GM21390 (cell line): ENCODE data around the gene PLCB4.

Experiments
- ATAC-seq: cut with Tn5 transposase; IDR thresholded peaks from one replicate; pipeline ENCODE4 v1.9.1; 2021; ENCODE audit not compliant: unreplicated experiment

PLCB4 gene

DNA sequence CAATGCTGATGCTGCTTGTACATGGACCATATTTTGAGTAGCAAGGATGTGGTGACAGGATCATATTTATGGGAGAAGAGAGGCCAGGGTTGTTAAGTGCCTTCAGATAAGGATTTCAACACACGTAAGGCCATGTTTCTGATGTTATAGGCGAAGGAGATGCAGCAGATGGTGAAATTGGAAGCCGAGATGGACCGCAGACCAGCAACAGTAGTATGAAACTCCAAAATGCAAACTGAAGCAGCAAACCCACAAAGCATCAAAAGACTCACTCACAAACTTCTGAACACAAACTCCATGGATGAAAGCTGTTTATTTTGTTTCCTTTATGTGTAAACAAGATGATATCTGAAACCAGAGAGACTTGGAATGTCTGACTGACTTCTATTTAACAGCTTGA lies 409.9 kb downstream of the PLCB4 start:
- ATAC-seq: no peak

DNA sequence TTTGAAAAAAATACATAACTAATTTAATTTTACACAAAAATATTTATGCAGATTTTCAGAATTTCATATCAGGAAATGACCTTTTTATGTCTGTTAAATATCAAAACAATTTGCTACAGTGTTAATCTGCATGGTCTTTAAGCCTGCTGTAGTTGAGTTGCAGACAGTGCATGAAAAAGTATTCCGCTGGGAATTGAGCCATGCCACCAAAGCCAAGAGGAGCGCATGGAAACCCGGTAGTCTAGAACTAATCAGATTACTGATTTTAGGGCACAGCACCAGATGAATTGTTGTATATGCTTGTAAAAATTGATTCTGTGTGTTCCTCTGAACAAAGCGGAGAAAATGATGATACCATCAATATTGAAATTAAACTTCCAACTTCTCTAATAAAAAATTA lies 411.2 kb downstream of the PLCB4 start:
- no peak for ATAC-seq

DNA sequence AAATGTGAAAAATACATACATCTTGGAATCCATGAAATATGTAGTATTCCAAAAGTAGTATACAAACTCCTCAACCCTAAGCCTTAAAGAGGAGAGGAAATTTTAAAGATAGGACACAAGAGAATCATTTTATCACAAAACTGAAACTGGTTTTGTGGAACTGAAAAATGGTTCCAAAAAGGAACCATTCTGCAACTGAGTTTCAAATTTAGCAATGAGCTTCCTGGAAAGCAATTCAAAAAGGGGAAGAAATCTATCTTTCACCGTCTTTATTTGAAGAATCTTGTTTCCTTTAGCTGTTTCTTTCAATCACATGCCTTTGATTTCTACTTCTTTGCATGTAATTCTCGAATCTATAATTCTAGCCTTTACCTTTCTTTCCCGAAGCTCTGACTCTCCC lies 413.3 kb downstream of the PLCB4 start:
- no peak for ATAC-seq

DNA sequence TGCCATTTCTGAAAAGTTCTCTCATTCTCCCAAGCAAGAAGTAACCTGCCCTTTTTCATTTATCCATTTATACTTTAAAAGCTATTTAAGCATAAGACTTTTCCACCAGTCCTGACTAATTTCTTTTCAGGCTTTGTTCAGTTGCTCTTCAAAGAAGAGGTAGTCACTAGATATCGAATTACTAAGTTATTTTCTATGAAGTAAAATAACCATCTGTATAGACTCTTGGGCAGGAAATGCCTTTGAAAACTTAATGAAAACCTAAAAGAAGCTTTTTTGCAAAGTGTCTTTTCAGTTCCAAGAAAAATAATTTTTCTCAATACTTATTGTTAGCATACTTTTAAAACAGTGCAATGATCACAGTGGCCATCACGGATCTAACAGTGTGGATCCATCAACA lies 414.2 kb downstream of the PLCB4 start:
- ATAC-seq: no peak

DNA sequence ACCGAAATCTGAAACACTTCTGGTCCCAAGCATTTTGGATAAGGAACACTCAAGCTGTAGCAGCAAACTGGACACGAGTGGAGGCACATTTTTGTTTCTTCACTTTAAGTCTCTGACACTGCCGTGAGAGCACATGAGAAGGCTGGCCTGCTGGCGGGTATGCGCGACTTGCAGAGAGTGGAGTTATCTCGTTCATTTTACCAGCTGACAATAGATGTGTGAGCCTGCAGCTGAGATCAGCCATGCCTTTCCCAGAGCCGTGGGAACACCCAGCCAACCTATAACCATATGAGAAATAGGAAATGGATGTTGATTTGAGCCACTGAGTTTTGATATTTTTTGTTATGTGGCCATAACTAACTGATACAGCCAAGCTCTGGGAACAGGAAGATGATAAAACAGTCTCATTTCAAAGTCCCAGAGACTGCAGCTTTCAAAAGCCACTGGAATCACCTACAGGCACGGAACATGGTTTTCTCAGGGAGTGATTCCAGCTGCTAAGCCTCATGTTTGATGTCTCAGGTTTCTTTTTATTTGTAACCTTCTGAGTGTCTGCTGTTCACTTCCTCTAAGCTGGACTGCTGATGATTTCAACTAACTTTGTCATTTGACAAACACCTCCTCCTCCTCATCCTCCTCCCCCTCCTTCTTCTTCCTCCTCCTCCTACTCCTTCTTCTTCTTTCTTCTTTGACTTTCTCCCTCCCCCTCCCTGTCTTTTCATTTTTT lies 416.9 kb downstream of the PLCB4 start:
- no peak for ATAC-seq

DNA sequence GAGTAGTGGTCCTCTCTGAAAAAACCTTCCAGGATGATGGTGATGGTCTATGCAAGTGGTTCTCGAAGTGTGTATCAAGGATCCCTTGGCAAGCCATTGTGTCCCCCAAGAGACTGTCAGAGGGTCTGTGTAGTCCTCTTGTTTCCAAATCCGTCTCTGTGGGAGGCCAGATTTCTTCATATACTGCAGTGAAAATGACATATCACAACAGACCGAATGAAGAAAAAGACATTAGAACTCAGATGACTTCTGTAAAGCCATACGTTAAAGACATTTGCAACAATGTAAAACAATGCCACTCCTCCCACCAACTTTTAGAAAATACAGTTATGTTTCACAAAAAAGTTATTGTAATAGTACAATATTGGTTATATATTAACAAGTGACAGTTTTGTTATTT lies 418.3 kb downstream of the PLCB4 start:
- ATAC-seq: no peak

DNA sequence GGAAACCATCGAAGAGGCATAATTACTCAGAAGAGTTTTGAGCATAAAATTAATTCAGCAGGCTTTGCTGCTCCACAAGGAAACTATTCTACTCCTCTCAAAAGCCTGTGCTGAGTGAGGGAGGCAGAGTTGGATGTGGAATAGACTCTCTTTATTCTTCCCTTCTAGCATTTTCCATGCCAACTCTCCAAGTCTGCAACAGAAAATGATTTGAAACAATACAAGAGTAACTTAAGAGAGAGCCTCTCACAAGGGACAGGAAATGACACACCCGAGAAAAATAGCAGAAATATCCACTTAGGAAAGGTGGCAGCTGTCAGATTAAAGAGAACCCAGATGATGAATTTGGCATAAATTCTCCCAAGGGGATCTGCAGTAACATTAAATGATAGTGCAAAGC lies 419.2 kb downstream of the PLCB4 start:
- ATAC-seq: no peak

DNA sequence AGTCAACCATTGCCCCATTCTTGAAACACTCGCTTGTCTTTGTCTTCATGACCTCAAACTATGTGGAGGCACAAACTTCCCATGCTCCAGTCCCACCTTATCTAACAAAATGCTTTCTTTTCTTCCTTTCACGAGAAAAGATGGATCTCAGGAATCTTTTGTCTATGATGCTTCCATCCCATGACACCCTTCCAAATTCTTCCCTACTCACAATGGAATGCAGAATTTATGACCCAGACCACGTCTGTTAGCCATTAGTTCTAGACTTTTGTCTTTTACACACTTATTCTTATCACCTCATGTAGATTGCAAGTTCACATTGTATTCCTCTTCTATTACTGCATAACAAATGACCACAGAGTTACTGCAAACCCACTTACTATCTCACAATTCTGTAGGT lies 421.3 kb downstream of the PLCB4 start:
- ATAC-seq: no peak

DNA sequence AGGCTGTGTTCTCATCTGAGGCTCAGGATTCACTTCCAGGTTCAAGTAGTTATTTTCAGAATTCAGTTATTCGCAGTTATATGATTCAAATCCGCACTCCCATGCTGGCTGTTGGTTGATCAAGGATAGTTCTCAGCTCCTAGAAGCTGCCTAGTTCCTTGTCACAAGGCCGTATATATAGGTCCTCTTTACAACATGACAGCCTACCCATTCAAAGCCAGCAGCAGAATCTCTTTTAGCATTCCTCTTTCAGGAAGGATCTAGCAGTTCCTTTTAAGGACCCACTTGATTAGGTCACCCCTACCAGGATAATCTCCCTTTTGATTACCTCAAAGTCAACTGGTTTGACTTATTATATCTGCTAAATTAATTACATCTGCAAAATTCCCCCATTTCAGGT lies 421.7 kb downstream of the PLCB4 start:
- no peak for ATAC-seq

DNA sequence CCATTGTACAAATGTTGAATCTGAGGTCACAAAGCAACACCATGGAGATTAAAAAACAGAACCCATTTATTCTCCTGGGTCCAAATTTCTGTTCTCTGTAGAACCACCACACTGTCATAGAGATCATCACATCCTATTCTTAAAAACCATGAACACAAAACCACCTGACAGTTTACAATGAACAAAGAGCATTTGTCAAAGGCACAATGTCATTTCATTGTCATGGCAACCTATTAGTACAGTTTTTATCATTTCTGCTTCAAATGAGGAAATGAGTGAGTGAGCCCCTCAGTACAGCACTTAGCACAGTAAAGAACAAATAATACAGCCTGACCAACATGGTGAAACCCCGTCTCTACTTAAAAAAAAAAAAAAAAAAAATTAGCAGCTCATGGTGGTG lies 422.4 kb downstream of the PLCB4 start:
- ATAC-seq: no peak

DNA sequence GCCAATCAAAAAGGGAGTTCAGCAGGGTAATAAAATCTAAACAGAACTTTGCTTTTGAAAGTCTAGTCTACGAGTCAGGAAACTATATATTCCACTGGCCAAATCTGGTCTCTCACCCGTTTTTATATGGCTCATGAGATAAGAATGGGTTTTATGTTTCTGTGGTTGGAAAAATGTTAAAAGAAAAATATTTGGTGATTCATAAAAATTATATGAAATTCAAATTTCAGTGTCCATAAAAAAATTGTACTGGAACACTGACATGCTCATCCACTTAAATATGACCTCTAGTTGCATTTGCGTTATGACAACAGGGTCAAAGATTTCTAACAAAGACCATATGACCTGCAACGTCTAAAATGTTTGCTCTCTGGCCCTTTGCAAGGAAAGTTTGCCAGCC lies 423.2 kb downstream of the PLCB4 start:
- ATAC-seq: no peak

DNA sequence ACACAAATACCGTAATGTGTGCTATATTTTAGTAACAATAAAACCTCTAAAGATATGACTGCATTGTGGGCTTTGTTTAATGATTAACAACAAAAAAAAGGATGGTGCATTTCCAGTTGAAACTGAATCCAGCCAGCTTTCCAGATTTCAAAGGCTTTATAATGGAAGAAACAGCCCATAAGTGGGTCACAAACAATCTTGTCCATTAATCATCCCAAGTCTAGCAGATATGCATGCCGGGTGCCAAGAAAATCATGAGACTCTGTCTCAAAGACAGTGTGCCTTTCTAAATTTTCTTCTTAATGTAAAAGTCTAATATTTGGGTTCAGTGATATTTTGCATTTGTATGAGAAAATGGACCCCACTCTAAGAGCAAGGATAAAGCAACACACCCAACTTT lies 424.9 kb downstream of the PLCB4 start:
- no peak for ATAC-seq

DNA sequence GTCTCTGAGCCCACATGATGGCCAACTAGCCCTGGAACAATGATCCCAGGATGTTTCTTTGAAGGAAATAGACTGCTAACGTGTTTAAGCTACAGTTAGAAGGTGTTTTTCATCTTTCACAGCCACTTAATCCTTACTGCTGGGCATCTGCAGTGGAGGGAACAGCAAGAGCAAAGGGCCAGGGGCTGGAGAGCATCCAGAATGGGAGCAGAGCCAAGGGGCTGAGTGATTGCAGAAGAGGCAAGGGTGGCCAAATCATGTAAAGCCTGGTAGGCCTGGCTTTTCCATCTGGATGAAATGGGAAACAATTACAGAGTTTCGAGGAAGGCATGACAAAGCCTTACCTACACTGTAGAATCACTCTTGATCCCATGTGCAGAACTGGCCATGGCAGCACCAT lies 426.8 kb downstream of the PLCB4 start:
- no peak for ATAC-seq

DNA sequence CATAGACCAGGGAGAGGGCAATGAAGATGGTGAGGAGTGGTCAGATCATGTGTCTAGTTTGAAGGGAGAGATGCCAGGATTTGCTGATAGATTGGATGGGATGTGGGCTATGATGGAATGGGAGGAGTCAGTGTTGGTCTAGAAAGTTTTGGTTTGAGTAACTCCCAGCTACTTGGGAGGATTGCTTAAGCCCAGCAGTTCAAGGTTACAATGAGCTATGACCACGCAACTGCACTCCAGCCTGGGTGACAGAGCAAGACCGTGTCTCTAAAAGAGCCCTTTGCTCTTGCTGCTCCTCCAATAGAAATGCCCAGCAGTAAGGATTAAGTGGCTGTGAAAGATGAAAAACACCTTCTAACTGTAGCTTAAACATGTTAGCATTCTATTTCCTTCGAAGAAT lies 427.3 kb downstream of the PLCB4 start:
- ATAC-seq: no peak

DNA sequence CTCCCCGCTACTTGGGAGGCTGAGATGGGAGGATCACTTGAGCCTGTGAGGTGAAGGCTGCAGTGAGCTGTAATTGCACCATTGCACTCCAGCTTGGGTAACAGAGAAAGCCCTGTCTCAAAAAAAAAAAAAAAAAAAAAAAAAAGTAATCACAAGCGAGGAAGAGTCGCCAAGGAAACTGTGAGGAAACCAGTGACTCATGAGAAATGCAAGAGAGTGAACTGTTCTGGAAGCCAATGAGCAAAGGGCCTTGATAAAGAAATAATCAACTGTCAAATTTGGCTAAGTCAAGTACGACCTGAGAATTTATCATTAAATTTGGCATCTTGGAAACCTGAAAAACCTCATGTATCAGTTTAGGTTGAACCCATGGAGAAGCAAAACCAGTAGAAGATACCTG lies 429.4 kb downstream of the PLCB4 start:
- no peak for ATAC-seq

DNA sequence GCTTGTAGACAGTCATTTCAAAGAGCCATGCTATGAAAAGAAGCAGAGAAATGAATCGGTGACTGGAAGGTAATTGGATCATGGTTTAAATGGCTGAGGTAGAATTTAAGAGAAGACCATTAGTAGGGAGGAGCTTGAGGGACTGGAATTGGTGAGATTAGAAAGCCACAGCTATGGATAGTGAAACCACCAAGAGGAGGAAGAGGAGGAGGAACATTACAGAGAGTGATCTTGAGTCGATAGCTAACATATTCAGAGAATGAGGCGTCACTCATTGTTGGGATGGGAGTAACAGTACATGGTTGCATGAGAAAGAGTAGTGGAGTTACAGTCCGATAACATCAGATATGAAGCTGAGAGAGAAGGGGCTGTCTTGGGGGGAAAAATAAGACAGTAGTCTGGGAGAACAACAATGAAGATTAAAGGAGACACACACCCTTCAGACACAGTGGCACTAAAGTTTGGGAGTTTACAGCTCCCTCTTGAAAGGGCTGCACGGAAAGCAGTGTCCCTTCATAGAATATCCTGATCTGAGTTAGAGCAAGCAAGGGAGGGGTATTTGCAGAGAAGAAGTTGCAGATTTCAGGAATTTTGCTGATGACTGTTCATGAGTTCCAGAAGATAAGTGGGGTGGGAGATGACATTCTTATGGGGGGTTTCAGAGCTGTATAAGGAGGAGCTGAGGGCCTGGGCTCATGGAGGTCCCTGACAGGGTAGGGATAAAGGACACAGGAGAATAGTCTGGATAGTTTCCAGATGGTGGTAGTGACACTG lies 430.4 kb downstream of the PLCB4 start:
- no peak for ATAC-seq

DNA sequence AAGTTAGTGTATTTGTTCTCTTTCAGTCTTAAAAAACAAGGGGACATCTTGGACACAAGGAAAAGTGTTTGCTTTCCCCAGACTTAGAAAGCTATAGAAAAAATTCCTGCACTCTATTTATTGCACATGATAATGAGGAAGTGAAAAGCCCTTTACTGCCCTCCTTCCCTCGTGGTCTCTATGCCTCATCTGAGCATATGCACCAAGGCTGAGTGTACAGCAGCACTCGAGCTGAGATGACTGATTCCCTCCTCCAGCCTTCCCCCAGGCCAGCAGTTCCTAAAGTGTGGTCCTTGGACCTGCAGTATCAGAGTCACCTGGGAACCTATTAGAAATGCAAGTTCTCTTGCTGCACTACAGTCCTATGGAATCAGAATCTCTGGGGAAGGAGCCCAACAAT lies 431.2 kb downstream of the PLCB4 start:
- peak; percentile 84 for ATAC-seq

DNA sequence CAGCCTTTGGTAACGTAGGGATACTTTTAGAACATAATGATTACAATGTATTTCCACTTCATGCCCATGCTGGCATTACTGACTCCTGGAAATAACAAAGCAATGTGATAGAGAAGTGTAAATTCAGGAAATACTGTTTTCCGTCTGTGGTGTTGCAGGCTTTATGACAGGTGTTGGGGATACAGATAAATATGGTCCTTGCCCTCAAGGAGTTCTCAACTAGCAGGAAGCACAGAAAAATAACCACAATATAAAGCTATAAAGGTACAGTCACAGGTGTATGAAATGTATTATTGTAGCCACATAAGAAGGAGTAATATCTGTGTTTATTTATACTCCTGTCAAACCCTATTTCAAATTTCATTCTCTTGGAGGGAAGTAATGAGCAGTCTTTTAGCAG lies 432.6 kb downstream of the PLCB4 start:
- ATAC-seq: no peak

DNA sequence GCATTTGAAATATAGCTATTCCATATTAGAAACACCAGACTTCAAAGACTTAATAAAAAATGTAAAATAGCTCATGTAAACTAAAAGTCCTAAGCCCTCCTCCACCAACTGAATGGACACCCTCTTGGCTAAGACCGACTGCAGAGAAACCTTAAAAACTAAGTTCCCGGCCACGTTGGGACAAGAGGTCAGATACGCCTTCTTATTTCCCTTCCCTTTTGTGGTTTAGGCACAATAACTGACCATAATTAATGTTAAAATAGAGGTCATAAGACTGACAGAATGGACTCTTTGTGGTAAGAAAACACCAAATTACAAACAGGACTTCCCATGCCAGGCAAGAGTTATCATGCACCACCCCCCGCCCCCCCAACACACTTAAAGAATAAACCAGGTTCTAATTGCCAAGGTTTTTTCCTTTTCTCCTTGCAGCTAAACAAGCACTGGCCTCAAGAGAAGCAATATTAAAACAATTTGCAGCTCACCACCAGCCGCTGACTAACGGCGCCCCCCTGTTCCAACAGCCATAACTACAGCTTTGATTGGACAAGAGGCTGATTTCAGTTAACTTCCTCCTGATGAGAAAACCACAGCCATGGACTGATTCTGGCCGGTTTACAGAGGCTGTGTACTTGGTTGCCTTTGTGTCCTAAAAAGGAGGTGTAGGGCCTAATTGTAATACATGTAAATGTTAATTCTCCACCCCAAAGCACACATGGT lies 434.8 kb downstream of the PLCB4 start:
- no peak for ATAC-seq

DNA sequence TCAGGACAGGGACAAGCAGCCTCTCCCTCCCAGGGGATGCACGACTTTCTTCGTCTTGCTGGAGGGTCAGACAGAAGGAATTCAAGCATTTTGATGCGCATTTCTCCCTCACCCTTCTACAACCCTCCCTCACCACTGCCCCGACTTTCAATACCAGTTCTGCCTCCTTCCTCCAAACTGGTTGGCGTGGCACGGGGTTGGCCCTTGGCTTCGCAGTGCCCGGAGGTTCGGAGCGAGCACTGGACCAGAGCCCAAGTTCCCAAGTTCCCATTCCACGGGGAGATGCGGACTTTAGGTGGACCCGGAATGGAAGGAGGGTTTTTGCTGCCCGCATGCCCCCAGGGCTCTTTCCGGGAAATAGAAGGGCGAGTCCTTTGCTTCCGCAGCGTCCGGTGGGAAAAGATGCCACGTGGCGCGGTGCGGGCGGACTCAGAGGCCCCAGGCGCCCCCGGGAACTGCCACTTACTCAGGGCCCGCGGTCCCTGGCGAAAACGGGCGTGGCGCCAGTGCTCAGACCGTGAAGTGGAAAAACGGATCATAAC lies 437.5 kb downstream of the PLCB4 start:
- no peak for ATAC-seq

DNA sequence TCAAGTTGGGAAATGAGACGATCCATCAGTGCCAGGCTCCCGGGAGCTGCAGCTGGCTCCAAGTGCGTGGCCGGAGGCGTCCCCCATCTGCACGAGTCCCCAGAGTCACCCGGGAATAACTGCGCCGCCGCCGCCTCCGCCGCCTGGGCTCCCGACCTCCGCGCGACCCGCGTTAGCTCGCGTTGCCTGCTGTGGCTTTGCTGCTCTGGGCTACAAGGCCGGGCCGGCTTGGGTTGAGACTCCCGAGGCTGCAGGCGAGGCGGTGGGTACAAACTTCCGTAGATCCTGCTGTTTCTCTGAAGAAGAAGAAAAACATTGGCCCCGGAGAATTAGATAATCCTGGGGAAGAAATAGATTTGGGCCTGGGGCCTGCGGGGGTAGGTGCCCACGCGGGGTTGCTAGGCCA lies 438.1 kb downstream of the PLCB4 start:
- ATAC-seq: no peak
